Spleen (tissue), 7 donors: Measurements from ENCODE around the gene LAIR1.

Experiments
- CTCF ChIP-seq, 11 experiments: fragments of 200-600 bp in 7 of 11; fragments of 450-650 bp in 4 of 11; sonication (generic) in 4 of 11; IDR thresholded peaks in 8 of 11; conservative IDR thresholded peaks in 3 of 11; 1 replicate in 7 of 11; 2 replicates in 4 of 11; pipeline versions ENCODE4 v1.4.0 to v1.8.0; 2016 to 2021; ENCODE audit warnings: antibody characterized with exemption in 11 of 11, inconsistent platforms in 4 of 11, mild to moderate bottlenecking in 1 of 11
- POLR2A ChIP-seq, 3 donors: fragments of 450-650 bp; IDR thresholded peaks; one replicate each; pipeline ENCODE4 v1.5.1; 2017; ENCODE audit warnings: antibody characterized with exemption in 3 of 3, mild to moderate bottlenecking in 1 of 3
- donor health status: DM: no; HTN: no; CAD: no; lungs with moderate emphysema.
- donor health status: DM: no; HTN: no; CAD: no.
- donor health status: DM: no; HTN: no; CAD: no.

DNA sequence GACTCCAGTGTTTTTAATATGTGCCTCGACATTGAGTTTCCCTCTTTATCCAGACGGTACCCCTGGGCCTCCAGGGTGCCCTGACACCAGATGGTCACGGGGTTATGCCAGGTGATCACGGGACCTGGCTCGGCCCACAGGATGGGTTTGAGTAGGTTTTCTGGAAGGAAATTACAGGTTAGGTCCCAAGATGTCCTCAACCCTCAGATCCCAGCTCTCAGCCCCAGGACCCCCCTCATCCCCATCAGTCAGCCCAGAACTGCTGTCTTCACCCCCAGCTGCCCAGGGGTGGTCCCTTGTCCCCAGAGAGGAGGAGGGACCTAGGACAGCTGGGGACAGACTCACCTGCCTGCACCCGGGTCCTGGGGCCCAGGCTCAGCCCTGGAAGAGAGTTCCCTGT is 26.2 kb downstream of the LAIR1 start:
- TF ChIP-seq CTCF (IDR thresholded peaks at IDR 0.05 in 8 of 11, conservative IDR thresholded peaks at IDR 0.05 in 3 of 11) (no peak), POLR2A (IDR thresholded peaks at IDR 0.05) (no peak)
